IMR-90 (cell line): ENCODE results near the gene PRRX1. TPM values are rescaled to one million over a fixed set of nuclear protein-coding genes. Genes with fewer than 3 reads are reported as not detected.
A peak's percentile ranks its signal among the peaks of the same experiment; 100 is the strongest.

Experiments used
- ATAC-seq: fragments of 200-7000 bp; cut with Tn5 transposase; 2 replicates; pipeline ENCODE4 v1.9.1; 2020; ENCODE audit warnings: low read depth, mild to moderate bottlenecking, moderate library complexity
- BruUV-seq: library from RNA; stranded (reverse); fragments of 400-500 nt; replicated peaks from 2 replicates; lab custom pipeline; 2021; lab: Mats Ljungman, UMichigan
- CTCF ChIA-PET: fragments of 300-600 bp; formaldehyde crosslinking; extraction: SDS; loops from one replicate; lab custom pipeline; 2021; ENCODE audit warnings: antibody characterized with exemption; lab: Yijun Ruan, JAX
- POLR2A ChIA-PET: fragments of 300-600 bp; sonication (Branson Sonifier 250); formaldehyde crosslinking; loops from one replicate; lab custom pipeline; 2022; ENCODE audit warnings: antibody characterized with exemption; ENCODE audit not compliant: unreplicated experiment; lab: Charles Lee
- DNase-seq: peaks from one replicate; pipeline ENCODE4 v3.0.0; 2013
- H2AFZ ChIP-seq: replicated peaks from 2 replicates; pipeline ENCODE3; 2013; ENCODE audit warnings: low read length, mild to moderate bottlenecking; ENCODE audit not compliant: poor library complexity
- H2AK5ac ChIP-seq: 2 replicates; pipeline ENCODE4 v1.6.1; 2013; ENCODE audit warnings: low read depth, low read length, inconsistent platforms
- H2AK9ac ChIP-seq: replicated peaks from 2 replicates; pipeline ENCODE3; 2013; ENCODE audit warnings: mild to moderate bottlenecking, low read depth, low read length, moderate library complexity; ENCODE audit not compliant: poor library complexity
- H2BK120ac ChIP-seq: 2 replicates; pipeline ENCODE4 v1.6.1; 2013; ENCODE audit warnings: low read depth, low read length, inconsistent platforms
- H2BK15ac ChIP-seq: 3 replicates; pipeline ENCODE4 v1.6.1; 2013; ENCODE audit warnings: low read depth, low read length, inconsistent platforms
- H2BK20ac ChIP-seq: 2 replicates; pipeline ENCODE4 v1.6.1; 2013; ENCODE audit warnings: low read depth, mild to moderate bottlenecking, inconsistent platforms, low read length, moderate library complexity
- H2BK5ac ChIP-seq: 2 replicates; pipeline ENCODE4 v1.6.1; 2013; ENCODE audit warnings: mild to moderate bottlenecking, low read depth, low read length, inconsistent platforms; ENCODE audit not compliant: poor library complexity, severe bottlenecking
- H3K14ac ChIP-seq: replicated peaks from 2 replicates; pipeline ENCODE4 v1.6.1; 2013; ENCODE audit warnings: low read depth, low read length, inconsistent platforms
- H3K18ac ChIP-seq: 2 replicates; pipeline ENCODE4 v1.6.1; 2013; ENCODE audit warnings: low read depth, low read length, control low read depth
- H3K23ac ChIP-seq: 2 replicates; pipeline ENCODE4 v1.6.1; 2013; ENCODE audit warnings: low read depth, low read length, inconsistent platforms
- H3K27ac ChIP-seq: 2 replicates; pipeline ENCODE4 v1.5.1; 2013; ENCODE audit warnings: mild to moderate bottlenecking, control low read depth, low read length; ENCODE audit not compliant: insufficient read depth
- H3K27me3 ChIP-seq: 2 replicates; pipeline ENCODE4 v1.6.1; 2013; ENCODE audit warnings: low read length; ENCODE audit not compliant: control insufficient read depth, insufficient read depth
- H3K36me3 ChIP-seq: 2 replicates; pipeline ENCODE4 v1.6.1; 2013; ENCODE audit warnings: low read length, mixed read lengths; ENCODE audit not compliant: control insufficient read depth, insufficient read depth
- H3K4ac ChIP-seq: 2 replicates; pipeline ENCODE4 v1.6.1; 2013; ENCODE audit warnings: low read depth, low read length, inconsistent platforms
- H3K4me1 ChIP-seq: 2 replicates; pipeline ENCODE4 v1.6.1; 2013; ENCODE audit warnings: low read length, mixed read lengths; ENCODE audit not compliant: control insufficient read depth, insufficient read depth
- H3K4me2 ChIP-seq: 2 replicates; pipeline ENCODE4 v1.6.1; 2013; ENCODE audit warnings: low read depth, mild to moderate bottlenecking, control low read depth, low read length, moderate library complexity
- H3K4me3 ChIP-seq: 2 replicates; pipeline ENCODE4 v1.5.1; 2013; ENCODE audit warnings: low read depth, mild to moderate bottlenecking, control low read depth, low read length, moderate library complexity; ENCODE audit not compliant: insufficient read depth
- H3K56ac ChIP-seq: 2 replicates; pipeline ENCODE4 v1.6.1; 2013; ENCODE audit warnings: low read length, inconsistent platforms; ENCODE audit not compliant: insufficient read depth; ENCODE audit errors: extremely low read depth
- H3K79me1 ChIP-seq, 2 experiments: 2 replicates each; pipeline ENCODE4 v1.6.1; 2013; ENCODE audit warnings: low read length in 2 of 2, inconsistent platforms in 1 of 2, low read depth in 1 of 2
- H3K9ac ChIP-seq: 2 replicates; pipeline ENCODE4 v1.6.1; 2013; ENCODE audit warnings: low read depth, low read length, control low read depth
- H3K9me1 ChIP-seq: 2 replicates; pipeline ENCODE4 v1.6.1; 2013; ENCODE audit warnings: low read length, inconsistent platforms; ENCODE audit not compliant: insufficient read depth
- H3K9me3 ChIP-seq: 2 replicates; pipeline ENCODE4 v1.6.1; 2013; ENCODE audit warnings: low read length; ENCODE audit not compliant: control insufficient read depth, insufficient read depth
- H4K20me1 ChIP-seq: 2 replicates; pipeline ENCODE4 v1.6.1; 2013; ENCODE audit warnings: low read length, inconsistent platforms; ENCODE audit not compliant: insufficient read depth
- H4K5ac ChIP-seq: 2 replicates; pipeline ENCODE4 v1.6.1; 2013; ENCODE audit warnings: mild to moderate bottlenecking, low read depth, low read length, control low read depth
- H4K8ac ChIP-seq, 2 experiments: 2 replicates each; pipeline ENCODE4 v1.6.1; 2013; ENCODE audit warnings: low read depth in 2 of 2, low read length in 2 of 2, control low read depth in 1 of 2, inconsistent platforms in 1 of 2
- H4K91ac ChIP-seq: 2 replicates; pipeline ENCODE4 v1.6.1; 2013; ENCODE audit warnings: low read depth, low read length, inconsistent platforms; ENCODE audit not compliant: insufficient read depth
- BHLHE40 ChIP-seq: fragments of 150-350 bp; IDR thresholded peaks from 2 replicates; pipeline ENCODE4 v1.6.1; 2016; ENCODE audit warnings: mild to moderate bottlenecking, low read depth, low read length
- CEBPB ChIP-seq: IDR thresholded peaks from 2 replicates; pipeline ENCODE4 v1.6.1; 2012; ENCODE audit warnings: low read depth, low read length, improper control_type of control experiment
- CHD1 ChIP-seq: IDR thresholded peaks from 2 replicates; pipeline ENCODE4 v1.6.1; 2012; ENCODE audit warnings: low read depth, low read length, improper control_type of control experiment
- CTCF ChIP-seq: conservative IDR thresholded peaks from 2 replicates; pipeline ENCODE4 v1.5.1; 2012; ENCODE audit warnings: mild to moderate bottlenecking, low read depth, low read length, improper control_type of control experiment
- ELK1 ChIP-seq: fragments of 150-350 bp; IDR thresholded peaks from 2 replicates; pipeline ENCODE4 v1.6.1; 2016; ENCODE audit warnings: low read depth, mild to moderate bottlenecking, low read length, moderate library complexity, borderline replicate concordance
- FOS ChIP-seq: fragments of 150-350 bp; IDR thresholded peaks from 2 replicates; pipeline ENCODE4 v1.6.1; 2016; ENCODE audit warnings: low read depth, low read length
- MAFK ChIP-seq: IDR thresholded peaks from 2 replicates; pipeline ENCODE4 v1.6.1; 2012; ENCODE audit warnings: low read depth, low read length, improper control_type of control experiment
- MAZ ChIP-seq: IDR thresholded peaks from 2 replicates; pipeline ENCODE4 v1.6.1; 2012; ENCODE audit warnings: low read depth, mild to moderate bottlenecking, low read length, improper control_type of control experiment, moderate library complexity, borderline replicate concordance
- NFE2L2 ChIP-seq: fragments of 150-350 bp; IDR thresholded peaks from 2 replicates; pipeline ENCODE4 v1.6.1; 2016; ENCODE audit warnings: low read depth, mild to moderate bottlenecking, low read length
- POLR2A ChIP-seq: IDR thresholded peaks from 2 replicates; pipeline ENCODE4 v1.6.1; 2012; ENCODE audit warnings: mild to moderate bottlenecking, low read depth, low read length
- RAD21 ChIP-seq: IDR thresholded peaks from 2 replicates; pipeline ENCODE4 v1.6.1; 2012; ENCODE audit warnings: low read length, improper control_type of control experiment
- RCOR1 ChIP-seq: IDR thresholded peaks from 2 replicates; pipeline ENCODE4 v1.6.1; 2012; ENCODE audit warnings: mild to moderate bottlenecking, low read length, improper control_type of control experiment; ENCODE audit not compliant: insufficient replicate concordance
- RFX5 ChIP-seq: IDR thresholded peaks from 2 replicates; pipeline ENCODE4 v1.8.0; 2012; ENCODE audit warnings: low read depth, mild to moderate bottlenecking, low read length, moderate library complexity
- SMC3 ChIP-seq: fragments of 150-350 bp; IDR thresholded peaks from 2 replicates; pipeline ENCODE4 v1.6.1; 2016; ENCODE audit warnings: low read depth, mild to moderate bottlenecking, antibody characterized with exemption, low read length, moderate library complexity
- USF2 ChIP-seq: fragments of 150-350 bp; IDR thresholded peaks from 2 replicates; pipeline ENCODE4 v1.6.1; 2017; ENCODE audit warnings: mild to moderate bottlenecking, antibody characterized with exemption, low read length, low read depth
- WGBS, 2 experiments: methylation state at CpG; one replicate each; pipeline versions ENCODE4 v1.1.5 to v1.1.7; 2013; ENCODE audit warnings: missing lambda C conversion rate in 2 of 2; ENCODE audit not compliant: insufficient read length in 1 of 2; ENCODE audit errors: extremely low coverage in 2 of 2; 5-methylcytosine and 5-hydroxymethylcytosine counted together
- dilution Hi-C: fragments of 300-500 bp; cut with HindIII; formaldehyde crosslinking; loops from one replicate; pipeline ENCODE4 v1.14.3; 2018; ENCODE audit warnings: low sequenced_read_pairs; ENCODE audit not compliant: unreplicated experiment
- in situ Hi-C: fragments of 300-500 bp; cut with MboI; formaldehyde crosslinking; loops from 3 replicates; pipeline ENCODE4 v1.14.3; 2019; ENCODE audit warnings: low sequenced_read_pairs, inconsistent platforms, mixed read lengths
- intact Hi-C: fragments of 100-400 bp; cut with micrococcal nuclease; formaldehyde crosslinking; loops from 2 replicates; pipeline ENCODE4 v1.10.0; 2022
- polyA plus RNA-seq, 3 experiments: library from polyadenylated mRNA; depleted of rRNA; stranded (reverse); fragments of >200 nt; gene quantifications; 2 replicates each; pipeline ENCODE4 v1.2.3, GENCODE V29; 2012; ENCODE audit warnings: low replicate concordance in 1 of 3
- total RNA-seq: library from RNA; depleted of rRNA; stranded (reverse); fragments of >200 nt; gene quantifications from 2 replicates; pipeline ENCODE4 v1.2.3, GENCODE V29; 2012

PRRX1 gene
- total and polyA plus RNA-seq, 2 of the 4 experiments (the other 2 are of a cell fraction) = 50.0 to 65.4 TPM

GRCh38 chr1:170685166-170685565 lies 21.2 kb downstream of the PRRX1 start (continued):
- TF ChIP-seq FOS = 0 out of 2 replicates have a peak, but pooled peaks have one; percentile 28

GRCh38 chr1:170686291-170686690 lies 22.4 kb downstream of the PRRX1 start:
- Histone ChIP-seq H3K27me3 (no peaks in the 10 kb centered on the region), H2AK9ac (no peak overlapping the region), H3K4ac (no peak overlapping the region), H3K9me1 (peaks cover 6% of the 10 kb centered on the region; the same call in 1 of the 2 replicates), H3K27ac (no peak overlapping the region), H3K56ac (no peak overlapping the region), H4K91ac (no peak overlapping the region), H2AFZ (no peak overlapping the region), H3K18ac (no peak overlapping the region), H4K8ac (no peak overlapping the region), H3K4me2 (no peak overlapping the region), H2AK5ac (no peak overlapping the region), H3K36me3 (no peaks in the 10 kb centered on the region; the same call in 1 of the 2 replicates), H3K9ac (no peak overlapping the region), H3K23ac (no peak overlapping the region), H3K9me3 (no peaks in the 10 kb centered on the region), H3K4me1 (peaks cover 5% of the 10 kb centered on the region; the same call in 1 of the 2 replicates), H4K20me1 (no peaks in the 10 kb centered on the region; the same call in 1 of the 2 replicates), H3K4me3 (no peak overlapping the region), H2BK20ac (no peak overlapping the region), H2BK15ac (no peak overlapping the region), H3K79me1 (peaks cover 25 to 55% of the 10 kb centered on the region in 2 experiments), H3K14ac (no peak overlapping the region), H2BK120ac (no peak overlapping the region), H2BK5ac (no peak overlapping the region), H4K5ac (no peak overlapping the region)
- ChIA-PET CTCF (interaction anchor here (0.7 kb wide), 1 partner anchor 17 kb away, joined by 3 read pairs; no protein-coding TSS in a partner anchor), POLR2A (no interaction called here)
- ATAC-seq = no peak
- BruUV-seq = no TSS peak
- no peak for DNase-seq
- dilution Hi-C loops (no loop called here), in situ Hi-C loops (no loop called here), intact Hi-C loops (no loop called here)
- 100% methylated on average over 1 of the region's 8 CpGs; no CpG with 5 or more reads in 1 of the 2 experiments for WGBS, 2 experiments
- TF ChIP-seq RCOR1 (no peak), MAZ (no peak), CTCF (no peak), NFE2L2 (no peak), RAD21 (no peak), POLR2A (no peak), BHLHE40 (no peak), SMC3 (no peak), CHD1 (no peak), MAFK (no peak), RFX5 (no peak), CEBPB (no peak), USF2 (no peak), ELK1 (no peak)
